Measurements from ENCODE around the gene TMEM254.

GRCh38 chr10:80075781-80076180, 2.7 kb upstream of the TMEM254 start:
- TF ChIP-seq CTCF (IDR thresholded peaks at IDR 0.05; ENCODE audit: low read depth, low read length, poor library complexity, severe bottlenecking) = no peak
- no peak for TF ChIP-seq EZH2phosphoT487 (IDR thresholded peaks at IDR 0.05; ENCODE audit: borderline replicate concordance, low read length)
